ENCODE results near the gene TPRX2. TPM values are rescaled to one million over a fixed set of nuclear protein-coding genes. Genes with fewer than 3 reads are reported as not detected.
"Not testable (repeated sequence)": the region's sequence is repeated elsewhere in the genome, so short reads cannot be mapped to it uniquely, and the experiment has no call there.

Gene TPRX2
- total and polyA plus RNA-seq, 7 experiments from 2014 or later, result not detected

- H3K4me3 ChIP-seq (ENCODE audit: low read length); H3K4me1 ChIP-seq (ENCODE audit: control insufficient read depth in 2 of 2, insufficient read depth in 2 of 2, low read length in 2 of 2); H3K9me3 Mint-ChIP-seq; H3K9me3 ChIP-seq (ENCODE audit: control insufficient read depth in 2 of 3, low read length in 3 of 3); intact Hi-C loops (cut with micrococcal nuclease); DNase-seq; H3K36me3 Mint-ChIP-seq; H3K27me3 ChIP-seq (ENCODE audit: control insufficient read depth in 2 of 2, insufficient read depth in 2 of 2, low read length in 2 of 2); H3K27ac Mint-ChIP-seq; H3K36me3 ChIP-seq (ENCODE audit: control insufficient read depth in 2 of 3, insufficient read depth in 3 of 3, low read length in 3 of 3); H3K4me3 Mint-ChIP-seq; H3K27ac ChIP-seq (ENCODE audit: low read depth, low read length); ATAC-seq; POLR2A ChIA-PET: not testable (repeated sequence)
- CTCF ChIA-PET, result interaction anchor here (1.6 kb wide), 1 partner anchor 11 kb away, joined by 4 read pairs; no protein-coding TSS in a partner anchor
- peaks cover 8 to 25% (median 15%) of the 10 kb centered on the region in 5 donors for H3K27me3 Mint-ChIP-seq
- peaks cover 0 to 21% (median 17%) of the 10 kb centered on the region in 7 donors for H3K4me1 Mint-ChIP-seq
Measured at GRCh38 chr19:47858231-47858630, 804 bp upstream of the TPRX2 start.

GRCh38 chr19:47859838-47860237 lies 803 bp downstream of the TPRX2 start:
- H3K27ac Mint-ChIP-seq; H3K27me3 ChIP-seq (ENCODE audit: control insufficient read depth in 2 of 2, insufficient read depth in 2 of 2, low read length in 2 of 2); H3K27ac ChIP-seq (ENCODE audit: low read depth, low read length); H3K36me3 ChIP-seq (ENCODE audit: control insufficient read depth in 2 of 3, insufficient read depth in 3 of 3, low read length in 3 of 3); intact Hi-C loops (cut with micrococcal nuclease); H3K36me3 Mint-ChIP-seq; DNase-seq; H3K4me1 Mint-ChIP-seq; POLR2A ChIA-PET; ATAC-seq; CTCF ChIA-PET; H3K4me3 Mint-ChIP-seq; H3K9me3 Mint-ChIP-seq; H3K4me1 ChIP-seq (ENCODE audit: control insufficient read depth in 2 of 2, insufficient read depth in 2 of 2, low read length in 2 of 2); H3K9me3 ChIP-seq (ENCODE audit: control insufficient read depth in 2 of 3, low read length in 3 of 3); H3K4me3 ChIP-seq (ENCODE audit: low read length): not testable (repeated sequence)
- peaks cover 8 to 25% (median 13%) of the 10 kb centered on the region in 5 donors for H3K27me3 Mint-ChIP-seq

- ChIA-PET POLR2A (no interaction called here), CTCF (no interaction called here)
- intact Hi-C loops (cut with micrococcal nuclease), result no loop called here
- Histone ChIP-seq H3K27me3 (ENCODE audit: control insufficient read depth in 2 of 2, insufficient read depth in 2 of 2, low read length in 2 of 2) (no peaks in the 10 kb centered on the region), H3K4me1 (ENCODE audit: control insufficient read depth in 2 of 2, insufficient read depth in 2 of 2, low read length in 2 of 2) (no peaks in the 10 kb centered on the region), H3K4me3 (ENCODE audit: low read length) (no peak overlapping the region), H3K9me3 (ENCODE audit: control insufficient read depth in 2 of 3, low read length in 3 of 3) (no peaks in the 10 kb centered on the region), H3K36me3 (ENCODE audit: control insufficient read depth in 2 of 3, insufficient read depth in 3 of 3, low read length in 3 of 3) (no peaks in the 10 kb centered on the region), H3K27ac (ENCODE audit: low read depth, low read length) (no peak overlapping the region)
- no peak overlapping the region for H3K4me3 Mint-ChIP-seq
- no peaks in the 10 kb centered on the region for H3K36me3 Mint-ChIP-seq
- H3K27me3 Mint-ChIP-seq, result peaks cover 8 to 30% (median 13%) of the 10 kb centered on the region in 5 donors
- DNase-seq (no peak), ATAC-seq (no peak)
- peaks cover 0 to 3% (median 0%) of the 10 kb centered on the region in 7 donors for H3K4me1 Mint-ChIP-seq
- peak overlapping the region in 1 of 9 donors; percentile 17 for H3K27ac Mint-ChIP-seq
- peaks cover 0 to 3% (median 0%) of the 10 kb centered on the region in 11 donors for H3K9me3 Mint-ChIP-seq
Measured at GRCh38 chr19:47860602-47861297, 1.7 kb downstream of the TPRX2 start.

GRCh38 chr19:47861630-47862029 lies 2.6 kb downstream of the TPRX2 start:
- CTCF ChIA-PET, result no interaction called here
- ATAC-seq, result no peak
- Histone ChIP-seq H3K4me3 (ENCODE audit: low read length) (no peak overlapping the region), H3K9me3 (ENCODE audit: control insufficient read depth in 2 of 3, low read length in 3 of 3) (no peaks in the 10 kb centered on the region), H3K36me3 (ENCODE audit: control insufficient read depth in 2 of 3, insufficient read depth in 3 of 3, low read length in 3 of 3) (no peaks in the 10 kb centered on the region), H3K4me1 (ENCODE audit: control insufficient read depth in 2 of 2, insufficient read depth in 2 of 2, low read length in 2 of 2) (no peaks in the 10 kb centered on the region), H3K27me3 (ENCODE audit: control insufficient read depth in 2 of 2, insufficient read depth in 2 of 2, low read length in 2 of 2) (no peaks in the 10 kb centered on the region), H3K27ac (ENCODE audit: low read depth, low read length) (no peak overlapping the region)
- intact Hi-C loops (cut with micrococcal nuclease), result loop anchor here in 1 of 2 donors (2.0 kb wide), 1 partner anchor 71 kb away; no protein-coding TSS in a partner anchor
- peaks cover 0 to 3% (median 0%) of the 10 kb centered on the region in 11 donors for H3K9me3 Mint-ChIP-seq
- no peak overlapping the region for H3K27ac Mint-ChIP-seq
- peaks cover 7 to 30% (median 13%) of the 10 kb centered on the region in 5 donors for H3K27me3 Mint-ChIP-seq
- DNase-seq, result no peak
- H3K4me1 Mint-ChIP-seq, result no peaks in the 10 kb centered on the region
- no peaks in the 10 kb centered on the region for H3K36me3 Mint-ChIP-seq
- H3K4me3 Mint-ChIP-seq, result no peak overlapping the region
- POLR2A ChIA-PET, result no interaction called here

- ChIA-PET CTCF (interaction anchor here (1.2 to 1.8 kb wide), 2 partner anchors 8 to 72 kb away, joined by 3 to 4 read pairs; no protein-coding TSS in a partner anchor), POLR2A (no interaction called here)
- intact Hi-C loops (cut with micrococcal nuclease), result loop anchor here (1.0 to 2.0 kb wide), 2 partner anchors 50 to 73 kb away; no protein-coding TSS in a partner anchor
- Mint-ChIP-seq H3K36me3 (no peaks in the 10 kb centered on the region), H3K9me3 (peaks cover 0 to 3% (median 0%) of the 10 kb centered on the region in 11 donors), H3K27ac (peak overlapping the region in 1 of 9 donors; percentile 54), H3K27me3 (peaks cover 7 to 28% (median 13%) of the 10 kb centered on the region in 5 donors), H3K4me1 (no peaks in the 10 kb centered on the region), H3K4me3 (no peak overlapping the region)
- peak; percentile 91 for ATAC-seq
- Histone ChIP-seq H3K27me3 (ENCODE audit: control insufficient read depth in 2 of 2, insufficient read depth in 2 of 2, low read length in 2 of 2) (no peaks in the 10 kb centered on the region), H3K9me3 (ENCODE audit: control insufficient read depth in 2 of 3, low read length in 3 of 3) (no peaks in the 10 kb centered on the region), H3K4me3 (ENCODE audit: low read length) (no peak overlapping the region), H3K36me3 (ENCODE audit: control insufficient read depth in 2 of 3, insufficient read depth in 3 of 3, low read length in 3 of 3) (no peaks in the 10 kb centered on the region), H3K27ac (ENCODE audit: low read depth, low read length) (no peak overlapping the region), H3K4me1 (ENCODE audit: control insufficient read depth in 2 of 2, insufficient read depth in 2 of 2, low read length in 2 of 2) (no peaks in the 10 kb centered on the region)
- DNase-seq, result peak; percentile 50 to 87 (median 78)
Measured at GRCh38 chr19:47863514-47863936, 4.5 kb downstream of the TPRX2 start.

- CTCF ChIA-PET, result interaction anchor here (0.7 to 0.9 kb wide), 4 partner anchors 12 to 291 kb away, joined by 3 to 4 read pairs (median 4); no protein-coding TSS in a partner anchor
- no peak for DNase-seq
- intact Hi-C loops (cut with micrococcal nuclease), result no loop called here
- no peak for ATAC-seq
- Mint-ChIP-seq H3K27ac (no peak overlapping the region), H3K4me3 (no peak overlapping the region), H3K36me3 (no peaks in the 10 kb centered on the region), H3K4me1 (peaks cover 0 to 4% (median 3%) of the 10 kb centered on the region in 7 donors), H3K9me3 (peaks cover 0 to 3% (median 0%) of the 10 kb centered on the region in 11 donors), H3K27me3 (peaks cover 8 to 27% (median 13%) of the 10 kb centered on the region in 5 donors)
- Histone ChIP-seq H3K4me1 (ENCODE audit: control insufficient read depth in 2 of 2, insufficient read depth in 2 of 2, low read length in 2 of 2) (no peaks in the 10 kb centered on the region), H3K4me3 (ENCODE audit: low read length) (no peak overlapping the region), H3K27ac (ENCODE audit: low read depth, low read length) (no peak overlapping the region), H3K36me3 (ENCODE audit: control insufficient read depth in 2 of 3, insufficient read depth in 3 of 3, low read length in 3 of 3) (no peaks in the 10 kb centered on the region), H3K27me3 (ENCODE audit: control insufficient read depth in 2 of 2, insufficient read depth in 2 of 2, low read length in 2 of 2) (no peaks in the 10 kb centered on the region), H3K9me3 (ENCODE audit: control insufficient read depth in 2 of 3, low read length in 3 of 3) (no peaks in the 10 kb centered on the region)
- POLR2A ChIA-PET, result no interaction called here
Measured at GRCh38 chr19:47865166-47865565, 6.1 kb downstream of the TPRX2 start.

- peaks cover 0 to 5% (median 3%) of the 10 kb centered on the region in 11 donors for H3K9me3 Mint-ChIP-seq
- CTCF ChIA-PET, result no interaction called here
Measured at GRCh38 chr19:47878906-47879305, 19.9 kb downstream of the TPRX2 start.

More at GRCh38 chr19:47878906-47879305, 19.9 kb downstream of the TPRX2 start:
- H3K27me3 Mint-ChIP-seq, result peaks cover 2 to 31% (median 20%) of the 10 kb centered on the region in 5 donors
- Histone ChIP-seq H3K4me1 (ENCODE audit: control insufficient read depth in 2 of 2, insufficient read depth in 2 of 2, low read length in 2 of 2) (no peaks in the 10 kb centered on the region), H3K27ac (ENCODE audit: low read depth, low read length) (no peak overlapping the region), H3K4me3 (ENCODE audit: low read length) (no peak overlapping the region), H3K27me3 (ENCODE audit: control insufficient read depth in 2 of 2, insufficient read depth in 2 of 2, low read length in 2 of 2) (no peaks in the 10 kb centered on the region), H3K9me3 (ENCODE audit: control insufficient read depth in 2 of 3, low read length in 3 of 3) (no peaks in the 10 kb centered on the region), H3K36me3 (ENCODE audit: control insufficient read depth in 2 of 3, insufficient read depth in 3 of 3, low read length in 3 of 3) (no peaks in the 10 kb centered on the region)
- POLR2A ChIA-PET, result no interaction called here
- intact Hi-C loops (cut with micrococcal nuclease), result no loop called here
- H3K27ac Mint-ChIP-seq, result no peak overlapping the region
- ATAC-seq (no peak), DNase-seq (no peak)
- no peak overlapping the region for H3K4me3 Mint-ChIP-seq
- peaks cover 0 to 3% (median 0%) of the 10 kb centered on the region in 5 donors for H3K36me3 Mint-ChIP-seq
- H3K4me1 Mint-ChIP-seq, result no peaks in the 10 kb centered on the region

Measured in naive thymus-derived CD4-positive, alpha-beta T cell (primary cell).